22Rv1 (cell line): ENCODE results near the gene RALGPS1.

Source experiments
- H3K27ac ChIP-seq: fragments of 450-650 bp; 2 replicates; pipeline ENCODE4 v1.5.1; 2017
- ZFX ChIP-seq: fragments of 450-650 bp; IDR thresholded peaks from 2 replicates; pipeline ENCODE4 v1.6.1; 2017; ENCODE audit warnings: antibody characterized with exemption, borderline replicate concordance
- TF ChIP-seq, protein P1 (sequence below): fragments of 450-650 bp; IDR thresholded peaks from 2 replicates; pipeline ENCODE4 v1.5.1; 2017; ENCODE audit warnings: mild to moderate bottlenecking

RALGPS1 gene

DNA sequence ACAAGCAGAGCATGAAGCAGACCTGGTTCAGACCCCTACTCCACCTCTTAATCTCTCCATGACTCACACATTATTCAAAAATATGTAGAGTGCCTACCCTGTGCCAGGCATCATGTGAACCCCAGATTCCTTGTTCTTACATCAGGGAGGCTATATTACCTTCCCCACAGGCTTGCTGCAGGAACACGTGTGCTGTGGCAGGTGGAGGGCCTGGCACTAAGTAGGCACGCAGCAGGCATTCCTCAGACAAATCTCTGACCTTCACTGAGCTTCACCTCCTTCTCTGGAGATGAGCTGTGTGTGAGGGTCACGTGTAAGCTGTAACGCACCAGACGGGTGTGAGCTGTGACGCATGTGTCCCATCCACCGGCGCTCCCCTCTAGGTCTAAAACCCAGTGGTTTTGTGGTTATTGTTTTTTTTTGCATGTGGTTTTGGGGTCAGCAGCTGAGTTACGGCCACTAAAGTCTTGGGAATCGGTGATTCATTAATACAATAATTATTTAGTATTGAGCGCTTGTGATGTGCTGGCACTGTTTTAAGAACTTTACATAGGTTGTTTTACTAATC, 177.5 kb downstream of the RALGPS1 start:
- no peak overlapping the region for H3K27ac ChIP-seq
- TF ChIP-seq, protein P1, sequence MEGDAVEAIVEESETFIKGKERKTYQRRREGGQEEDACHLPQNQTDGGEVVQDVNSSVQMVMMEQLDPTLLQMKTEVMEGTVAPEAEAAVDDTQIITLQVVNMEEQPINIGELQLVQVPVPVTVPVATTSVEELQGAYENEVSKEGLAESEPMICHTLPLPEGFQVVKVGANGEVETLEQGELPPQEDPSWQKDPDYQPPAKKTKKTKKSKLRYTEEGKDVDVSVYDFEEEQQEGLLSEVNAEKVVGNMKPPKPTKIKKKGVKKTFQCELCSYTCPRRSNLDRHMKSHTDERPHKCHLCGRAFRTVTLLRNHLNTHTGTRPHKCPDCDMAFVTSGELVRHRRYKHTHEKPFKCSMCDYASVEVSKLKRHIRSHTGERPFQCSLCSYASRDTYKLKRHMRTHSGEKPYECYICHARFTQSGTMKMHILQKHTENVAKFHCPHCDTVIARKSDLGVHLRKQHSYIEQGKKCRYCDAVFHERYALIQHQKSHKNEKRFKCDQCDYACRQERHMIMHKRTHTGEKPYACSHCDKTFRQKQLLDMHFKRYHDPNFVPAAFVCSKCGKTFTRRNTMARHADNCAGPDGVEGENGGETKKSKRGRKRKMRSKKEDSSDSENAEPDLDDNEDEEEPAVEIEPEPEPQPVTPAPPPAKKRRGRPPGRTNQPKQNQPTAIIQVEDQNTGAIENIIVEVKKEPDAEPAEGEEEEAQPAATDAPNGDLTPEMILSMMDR = no peak
- TF ChIP-seq ZFX = no peak

DNA sequence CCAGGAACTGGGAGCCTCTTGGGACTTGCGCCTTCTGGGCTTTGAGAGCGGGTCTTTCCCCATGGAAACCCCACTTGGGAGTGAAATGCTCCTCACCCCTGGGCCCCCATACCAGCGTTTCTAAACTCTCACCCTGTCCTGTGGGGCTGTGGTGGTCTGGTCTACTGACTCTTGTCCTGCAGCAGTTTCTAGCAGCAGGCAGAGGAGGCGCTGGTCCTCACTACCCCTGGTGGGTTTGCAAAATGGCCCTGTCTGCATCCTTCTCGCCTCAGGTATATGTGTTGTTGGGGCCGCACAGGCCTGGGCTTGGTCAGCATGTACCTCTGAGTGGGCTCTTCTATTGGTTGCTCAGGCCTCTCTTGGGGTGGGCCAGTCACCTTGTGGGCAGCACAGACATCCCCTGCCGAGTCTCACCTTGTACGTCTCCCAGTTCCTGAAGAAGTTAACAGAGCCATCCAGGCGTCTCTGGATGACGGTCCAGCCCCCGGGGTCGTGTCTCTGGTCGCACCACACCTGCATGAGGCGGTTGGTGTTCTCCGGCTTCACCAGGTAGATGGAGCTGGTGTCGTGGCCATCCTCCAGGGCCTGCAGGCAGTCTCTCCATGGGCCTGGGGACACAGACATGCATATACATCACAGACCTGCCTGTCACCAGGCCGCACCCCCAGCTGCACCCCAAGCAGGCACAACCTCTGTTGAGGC, 178.9 kb downstream of the RALGPS1 start:
- TF ChIP-seq ZFX = no peak
- TF ChIP-seq, protein P1 = peak; percentile 10; the same call in 1 of the 2 replicates

DNA sequence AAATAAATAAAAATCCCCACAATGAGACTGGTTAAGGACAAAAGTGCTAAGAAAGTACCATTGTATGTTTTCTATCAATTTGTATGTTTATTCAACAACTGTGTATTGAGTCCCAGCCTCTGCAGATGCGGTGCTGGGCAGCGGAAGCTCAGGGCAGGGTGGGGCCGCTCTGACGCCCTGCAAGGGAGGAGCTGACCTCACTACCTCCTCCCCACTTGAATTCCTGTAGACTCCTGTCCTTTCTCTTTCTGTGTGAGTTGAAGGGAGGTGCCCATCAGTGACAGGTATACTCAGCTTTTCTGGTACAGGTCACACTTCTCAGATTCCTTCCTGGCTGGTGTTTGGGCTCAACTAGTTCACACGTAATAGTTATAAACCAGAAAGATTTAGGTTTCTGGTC, 180.8 kb downstream of the RALGPS1 start:
- TF ChIP-seq ZFX = no peak
- TF ChIP-seq, protein P1 = no peak
- no peak overlapping the region for H3K27ac ChIP-seq

More for the DNA sequence above, 178.9 kb downstream of the RALGPS1 start:
- H3K27ac ChIP-seq = no peak overlapping the region

DNA sequence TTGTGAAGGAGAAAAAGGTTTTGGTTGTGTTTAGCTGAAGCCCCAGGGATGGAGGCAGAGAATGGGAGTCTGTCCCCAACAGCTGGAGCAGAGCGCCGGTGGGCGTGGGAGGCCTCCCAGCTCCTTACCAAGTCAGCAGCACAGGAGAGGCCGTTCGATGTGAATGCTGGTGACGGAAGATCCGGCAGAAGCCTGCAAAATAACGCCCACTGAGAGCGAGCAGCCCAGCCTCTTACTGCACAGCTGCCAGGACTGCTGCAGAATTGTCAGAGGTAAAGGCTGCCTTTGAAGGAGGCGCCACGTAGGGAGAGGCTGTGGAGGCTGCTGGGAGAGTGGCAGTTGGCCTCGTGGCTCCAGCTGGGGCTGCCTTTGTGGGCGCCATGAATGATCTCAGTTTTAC, 181.6 kb downstream of the RALGPS1 start:
- no peak overlapping the region for H3K27ac ChIP-seq
- TF ChIP-seq, protein P1 = no peak
- no peak for TF ChIP-seq ZFX

DNA sequence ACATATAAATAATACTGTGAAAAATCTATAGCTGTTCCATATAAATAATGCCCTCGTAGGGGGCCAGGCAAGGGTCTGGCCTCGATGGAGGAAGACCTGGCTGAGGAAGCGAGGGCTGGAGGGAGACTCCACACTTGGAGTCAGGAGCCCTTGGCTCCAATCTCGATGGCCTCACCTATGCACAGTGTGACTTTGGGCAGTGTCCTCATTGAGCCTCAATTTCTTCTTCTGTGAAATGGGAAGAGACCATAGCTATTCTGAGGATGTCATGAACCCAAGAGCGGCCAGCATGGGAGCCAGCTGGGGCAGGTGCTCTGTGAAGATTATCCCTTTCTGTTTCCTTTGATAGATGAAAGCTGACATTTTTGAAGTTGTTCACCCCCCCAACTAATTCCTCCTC, 183.1 kb downstream of the RALGPS1 start:
- TF ChIP-seq, protein P1 = no peak
- no peak for TF ChIP-seq ZFX
- H3K27ac ChIP-seq = no peak overlapping the region

DNA sequence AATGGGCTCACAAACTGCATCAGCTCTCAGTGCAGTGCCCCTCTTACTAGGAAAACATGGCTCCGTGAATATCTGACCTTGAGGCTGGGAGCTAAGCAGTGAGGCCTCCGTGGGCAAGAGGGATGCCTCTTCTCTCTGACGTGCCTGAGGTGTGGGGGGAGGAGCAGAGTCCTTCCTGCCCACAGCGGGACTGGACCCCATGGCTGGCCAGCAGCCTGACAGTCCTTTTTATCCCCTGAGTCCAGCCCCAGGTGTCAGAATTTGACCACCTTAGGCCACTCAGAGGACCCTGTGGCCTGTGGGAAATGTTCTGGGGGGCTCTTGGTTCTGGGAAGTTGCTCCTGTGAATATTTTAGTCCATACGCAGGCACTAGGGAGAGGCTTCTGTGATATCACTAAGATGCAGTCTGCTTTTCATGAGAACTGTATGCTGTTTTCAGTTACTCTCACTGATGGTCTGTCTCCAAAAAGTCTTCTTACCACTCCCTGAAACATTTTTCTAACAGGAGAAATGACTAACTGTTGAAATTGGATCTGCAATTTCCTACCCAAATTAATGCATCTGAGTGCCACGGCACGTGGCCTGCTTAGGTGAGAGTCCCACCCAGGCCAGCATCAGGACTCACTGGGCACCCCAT, 184.5 kb downstream of the RALGPS1 start:
- no peak for TF ChIP-seq ZFX
- TF ChIP-seq, protein P1 = no peak
- H3K27ac ChIP-seq = no peak overlapping the region

DNA sequence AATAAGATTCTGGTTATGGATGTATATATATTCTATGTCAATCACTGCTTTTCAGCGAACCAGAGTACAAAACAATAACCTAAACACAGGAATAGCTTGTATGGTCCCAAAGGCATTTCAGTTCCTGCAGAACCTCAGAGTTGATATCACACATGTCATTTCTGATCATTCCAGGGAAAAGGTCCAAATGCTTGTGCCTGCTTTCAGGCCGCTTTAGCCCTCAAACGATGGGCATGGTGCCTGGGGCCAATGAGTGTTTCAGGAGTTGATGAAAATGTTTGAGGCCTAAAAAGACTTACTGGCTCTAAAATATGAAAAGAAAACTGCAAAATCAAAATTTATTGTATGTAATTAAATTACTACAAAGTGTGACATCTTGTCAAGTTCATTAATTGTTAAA, 185.1 kb downstream of the RALGPS1 start:
- TF ChIP-seq, protein P1 = no peak
- no peak for TF ChIP-seq ZFX
- H3K27ac ChIP-seq = no peak overlapping the region
